Body of pancreas (tissue), 4 donors: Measurements from ENCODE around the gene CFAP61. TPM values are rescaled to one million over a fixed set of nuclear protein-coding genes. Genes with fewer than 3 reads are reported as not detected.
"Not testable (repeated sequence)": the region's sequence is repeated elsewhere in the genome, so short reads cannot be mapped to it uniquely, and the experiment has no call there.

Experiments
- ATAC-seq: fragments of 150-250 bp; one replicate; pipeline ENCODE4 v1.9.1; 2016
- DNase-seq, 4 donors: peaks; one replicate each; pipeline ENCODE4 v3.0.0-alpha.2; 2019
- H3K27ac ChIP-seq, 4 donors: fragments of 200-600 bp; sonication (generic); 1 replicate in 3 of 4; 2 replicates in 1 of 4; pipeline versions ENCODE4 v1.5.1 to v1.6.1; 2016 to 2019; ENCODE audit warnings: mild to moderate bottlenecking in 1 of 4, mixed read lengths in 1 of 4, moderate library complexity in 1 of 4
- H3K27me3 ChIP-seq, 2 donors: fragments of 200-600 bp; sonication (generic); one replicate each; pipeline ENCODE4 v1.6.0; 2016; ENCODE audit warnings: mild to moderate bottlenecking in 1 of 2
- H3K36me3 ChIP-seq, 2 donors: fragments of 200-600 bp; sonication (generic); replicated peaks in 1 of 2; 2 replicates each; pipeline ENCODE4 v1.5.1; 2016; ENCODE audit warnings: low read depth in 2 of 2; ENCODE audit not compliant: insufficient read depth in 1 of 2
- H3K4me1 ChIP-seq: fragments of 200-600 bp; sonication (generic); one replicate; pipeline ENCODE4 v1.6.0; 2016
- H3K4me3 ChIP-seq, 2 donors: fragments of 200-600 bp; sonication (generic); 1 replicate in 1 of 2; 2 replicates in 1 of 2; pipeline ENCODE4 v1.5.1; 2016 to 2019
- H3K9me3 ChIP-seq, 3 donors: fragments of 200-600 bp; sonication (generic); 1 replicate in 2 of 3; 2 replicates in 1 of 3; pipeline ENCODE4 v1.5.1; 2016
- POLR2A ChIP-seq, 3 donors: fragments of 450-650 bp; IDR thresholded peaks; one replicate each; pipeline ENCODE4 v1.6.1; 2016; ENCODE audit warnings: antibody characterized with exemption in 3 of 3, mild to moderate bottlenecking in 2 of 3
- WGBS, 2 donors: methylation state at CpG; one replicate each; pipeline ENCODE4 v1.1.5; 2017; 5-methylcytosine and 5-hydroxymethylcytosine counted together
- intact Hi-C: fragments of 100-400 bp; cut with DNase I; formaldehyde crosslinking; loops from one replicate; pipeline ENCODE4 v1.15.1; 2023
- total RNA-seq, 2 donors: library from RNA; depleted of rRNA; stranded (reverse); fragments of >200 nt; gene quantifications; one replicate each; pipeline ENCODE4 v1.1.0, GENCODE V29; 2016
- TF ChIP-seq, protein P1 (sequence below), 7 experiments: fragments of 450-650 bp in 4 of 7; fragments of 200-600 bp in 3 of 7; sonication (generic) in 3 of 7; IDR thresholded peaks; one replicate each; pipeline ENCODE4 v1.5.1; 2016 to 2019; ENCODE audit warnings: antibody characterized with exemption in 7 of 7

Gene CFAP61
- total RNA-seq, 2 donors from 2014 or later: 0.52 TPM; not detected in 1

DNA sequence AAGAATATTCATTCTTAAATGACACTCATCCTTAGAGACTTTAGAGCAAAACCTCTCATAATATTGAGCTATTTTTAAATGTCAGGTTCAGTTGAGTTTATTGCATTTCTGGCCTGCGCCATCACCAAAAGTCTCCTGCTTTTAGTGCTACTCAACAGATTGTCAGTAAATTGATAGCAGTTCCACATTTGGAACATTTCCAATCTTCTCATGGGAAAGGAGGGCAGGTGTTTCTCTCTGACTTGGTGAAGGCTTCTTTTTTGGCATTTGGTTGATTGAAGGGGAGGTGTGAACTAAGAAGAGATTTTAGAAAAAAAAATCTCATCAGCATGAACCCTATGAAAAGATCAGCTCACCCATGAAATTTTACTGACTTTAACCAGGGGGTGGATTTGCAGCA, 189.6 kb downstream of the CFAP61 start:
- intact Hi-C loops: no loop called here
- no peak overlapping the region for H3K27ac ChIP-seq
- no peaks in the 10 kb centered on the region for H3K4me1 ChIP-seq
- TF ChIP-seq POLR2A (IDR thresholded peaks at IDR 0.05): no peak
- TF ChIP-seq, protein P1, sequence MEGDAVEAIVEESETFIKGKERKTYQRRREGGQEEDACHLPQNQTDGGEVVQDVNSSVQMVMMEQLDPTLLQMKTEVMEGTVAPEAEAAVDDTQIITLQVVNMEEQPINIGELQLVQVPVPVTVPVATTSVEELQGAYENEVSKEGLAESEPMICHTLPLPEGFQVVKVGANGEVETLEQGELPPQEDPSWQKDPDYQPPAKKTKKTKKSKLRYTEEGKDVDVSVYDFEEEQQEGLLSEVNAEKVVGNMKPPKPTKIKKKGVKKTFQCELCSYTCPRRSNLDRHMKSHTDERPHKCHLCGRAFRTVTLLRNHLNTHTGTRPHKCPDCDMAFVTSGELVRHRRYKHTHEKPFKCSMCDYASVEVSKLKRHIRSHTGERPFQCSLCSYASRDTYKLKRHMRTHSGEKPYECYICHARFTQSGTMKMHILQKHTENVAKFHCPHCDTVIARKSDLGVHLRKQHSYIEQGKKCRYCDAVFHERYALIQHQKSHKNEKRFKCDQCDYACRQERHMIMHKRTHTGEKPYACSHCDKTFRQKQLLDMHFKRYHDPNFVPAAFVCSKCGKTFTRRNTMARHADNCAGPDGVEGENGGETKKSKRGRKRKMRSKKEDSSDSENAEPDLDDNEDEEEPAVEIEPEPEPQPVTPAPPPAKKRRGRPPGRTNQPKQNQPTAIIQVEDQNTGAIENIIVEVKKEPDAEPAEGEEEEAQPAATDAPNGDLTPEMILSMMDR (IDR thresholded peaks at IDR 0.05): no peak
- no peaks in the 10 kb centered on the region for H3K27me3 ChIP-seq
- DNase-seq (no peak), ATAC-seq (no peak)
- no peak overlapping the region for H3K4me3 ChIP-seq
- 36 to 53% methylated on average over 1 of the region's 1 CpG for WGBS, 2 donors
- no peaks in the 10 kb centered on the region for H3K9me3 ChIP-seq
- H3K36me3 ChIP-seq: no peaks in the 10 kb centered on the region

DNA sequence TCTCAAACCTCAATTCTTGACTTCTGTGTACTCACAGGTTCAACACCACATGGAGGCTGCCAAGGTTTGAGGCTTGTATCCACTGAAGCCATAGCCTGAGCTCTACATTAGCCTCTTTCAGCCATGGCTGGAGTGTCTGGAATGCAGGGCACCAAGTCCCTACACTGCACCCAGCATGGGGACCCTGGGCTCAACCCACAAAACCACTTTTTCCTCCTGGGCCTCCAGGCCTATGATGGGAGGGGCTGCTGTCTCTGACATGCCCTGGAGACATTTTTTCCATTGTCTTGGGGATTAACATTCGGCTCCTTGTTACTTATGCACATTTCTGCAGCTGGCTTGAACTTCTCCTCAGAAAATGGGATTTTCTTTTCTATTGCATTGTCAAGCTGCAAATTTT, 192.1 kb downstream of the CFAP61 start:
- intact Hi-C loops, H3K4me1 ChIP-seq, H3K9me3 ChIP-seq, H3K27me3 ChIP-seq, H3K27ac ChIP-seq, DNase-seq, H3K36me3 ChIP-seq, H3K4me3 ChIP-seq, ATAC-seq: not testable (repeated sequence)
- WGBS, 2 donors: 83 to 93% methylated on average over 1 of the region's 1 CpG

DNA sequence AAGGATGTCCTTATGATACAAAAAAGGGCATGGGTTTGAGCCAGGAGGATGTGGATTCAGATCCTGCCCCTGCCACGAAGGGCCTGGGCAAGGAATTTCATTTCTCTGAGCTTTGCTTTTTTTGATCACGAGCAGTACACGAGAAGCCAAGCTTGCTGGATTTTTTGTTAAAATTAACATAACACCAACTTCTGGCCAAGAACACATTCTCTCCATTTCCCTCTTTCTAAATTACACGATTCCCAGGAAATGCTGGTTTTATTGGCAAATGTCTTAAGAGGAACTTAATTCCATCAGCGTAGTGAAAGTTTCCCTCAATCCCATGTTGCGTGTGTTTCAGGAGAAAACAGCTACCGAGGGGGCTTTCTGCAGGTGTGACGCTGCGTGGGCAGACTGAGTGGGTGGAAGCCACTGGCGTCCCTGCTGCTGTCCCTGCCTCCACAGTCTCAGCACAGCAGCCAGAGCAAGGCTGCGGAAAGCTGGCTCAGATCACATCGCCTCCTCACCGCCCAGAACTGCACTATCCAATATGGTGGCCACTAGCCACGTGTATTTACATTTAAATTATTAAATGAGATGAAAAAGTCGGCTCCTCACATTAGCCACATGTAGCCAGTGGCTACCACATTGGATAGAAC, 194.8 kb downstream of the CFAP61 start:
- intact Hi-C loops: no loop called here
- Histone ChIP-seq H3K36me3 (no peaks in the 10 kb centered on the region), H3K27me3 (no peaks in the 10 kb centered on the region), H3K4me3 (no peak overlapping the region), H3K4me1 (no peaks in the 10 kb centered on the region), H3K9me3 (no peaks in the 10 kb centered on the region), H3K27ac (no peak overlapping the region)
- no peak for DNase-seq
- ATAC-seq: no peak
- no peak for TF ChIP-seq POLR2A (IDR thresholded peaks at IDR 0.05)
- TF ChIP-seq, protein P1 (IDR thresholded peaks at IDR 0.05): no peak
- 76 to 79% methylated on average over 15 of the region's 15 CpGs for WGBS, 2 donors

DNA sequence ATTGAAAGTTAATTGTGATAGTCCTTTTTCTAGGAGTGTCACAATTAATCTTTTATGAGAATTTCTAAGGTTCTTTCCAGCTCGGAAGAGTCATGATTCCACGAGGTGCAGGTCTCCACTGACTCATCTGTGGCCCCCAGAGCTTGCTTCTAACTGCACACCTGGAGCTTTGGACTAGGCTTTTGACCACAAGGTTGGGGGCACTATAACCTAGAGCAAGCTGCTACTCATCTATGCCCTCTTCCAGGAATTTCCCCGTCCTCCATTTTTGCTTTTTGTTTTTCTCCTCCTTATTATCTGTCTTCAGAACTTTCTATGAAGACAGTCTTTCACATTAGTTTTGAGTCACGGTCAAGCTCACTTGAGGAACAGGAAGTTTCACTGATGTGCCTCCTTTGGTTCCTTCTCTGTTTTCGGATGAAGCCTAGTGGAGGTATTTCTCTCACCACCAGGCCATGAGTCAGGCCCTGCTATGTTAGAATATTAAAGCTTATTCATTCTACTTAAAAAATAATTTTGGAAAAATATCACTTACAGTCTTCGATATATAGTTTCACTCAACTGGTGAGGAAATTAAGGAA, 196.4 kb downstream of the CFAP61 start:
- no peak for TF ChIP-seq POLR2A (IDR thresholded peaks at IDR 0.05)
- TF ChIP-seq, protein P1 (IDR thresholded peaks at IDR 0.05): no peak
- Histone ChIP-seq H3K4me1 (no peaks in the 10 kb centered on the region), H3K4me3 (no peak overlapping the region), H3K27me3 (no peaks in the 10 kb centered on the region), H3K9me3 (no peaks in the 10 kb centered on the region), H3K27ac (no peak overlapping the region), H3K36me3 (no peaks in the 10 kb centered on the region)
- DNase-seq (no peak), ATAC-seq (no peak)
- WGBS, 2 donors: 74 to 76% methylated on average over 6 of the region's 6 CpGs
- intact Hi-C loops: no loop called here

DNA sequence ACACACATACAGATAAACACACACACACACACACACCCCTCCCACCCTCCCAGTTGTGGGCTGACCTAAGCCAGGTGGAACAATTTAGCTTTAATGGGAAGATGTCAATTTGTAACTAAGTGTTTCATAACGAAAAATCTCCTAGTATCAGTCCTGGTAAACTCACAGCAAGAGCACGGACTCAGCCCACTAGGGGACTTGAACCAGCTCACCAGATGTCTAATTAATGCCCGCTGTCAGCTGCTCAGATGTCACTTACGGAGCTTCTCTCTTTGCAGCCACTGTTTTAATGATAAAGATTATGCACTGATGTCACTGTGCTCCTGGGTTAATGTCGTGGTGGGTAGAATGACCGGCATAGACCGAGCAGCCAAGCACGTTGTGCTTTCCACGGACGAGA, 199.0 kb downstream of the CFAP61 start:
- no peak for ATAC-seq
- Histone ChIP-seq H3K27ac (no peak overlapping the region), H3K4me1 (no peaks in the 10 kb centered on the region), H3K27me3 (no peaks in the 10 kb centered on the region), H3K36me3 (no peaks in the 10 kb centered on the region), H3K4me3 (no peak overlapping the region), H3K9me3 (no peaks in the 10 kb centered on the region)
- no peak for DNase-seq
- WGBS, 2 donors: 73 to 78% methylated on average over 10 of the region's 10 CpGs
- intact Hi-C loops: no loop called here
- TF ChIP-seq, protein P1 (IDR thresholded peaks at IDR 0.05): no peak
- no peak for TF ChIP-seq POLR2A (IDR thresholded peaks at IDR 0.05)
